Karpas-422 (cell line): ENCODE measurements around the gene MEIS3. TPM values are rescaled to one million over a fixed set of nuclear protein-coding genes. Genes with fewer than 3 reads are reported as not detected.

Source experiments
- DNase-seq: peaks from one replicate; pipeline ENCODE4 v3.0.0-alpha.2; 2015
- H2AFZ ChIP-seq: fragments of 200-600 bp; sonication (generic); 2 replicates; pipeline ENCODE4 v1.6.1; 2014; ENCODE audit warnings: antibody characterized with exemption, low read length, mixed read lengths
- H3K27ac ChIP-seq: fragments of 200-600 bp; sonication (generic); 2 replicates; pipeline ENCODE4 v1.5.1; 2014; ENCODE audit warnings: mild to moderate bottlenecking, low read length, moderate library complexity
- H3K27me3 ChIP-seq: fragments of 200-600 bp; sonication (generic); 2 replicates; pipeline ENCODE4 v1.6.1; 2014; ENCODE audit warnings: low read length, mixed read lengths
- H3K36me3 ChIP-seq: fragments of 200-600 bp; sonication (generic); 2 replicates; pipeline ENCODE4 v1.6.1; 2014; ENCODE audit warnings: low read length, mixed read lengths; ENCODE audit not compliant: insufficient read depth
- H3K4me1 ChIP-seq: fragments of 200-600 bp; sonication (generic); 2 replicates; pipeline ENCODE4 v1.6.1; 2014; ENCODE audit warnings: mild to moderate bottlenecking, low read length, mixed read lengths
- H3K4me2 ChIP-seq: fragments of 200-600 bp; sonication (generic); 2 replicates; pipeline ENCODE4 v1.6.1; 2014; ENCODE audit warnings: low read length, low read depth, mild to moderate bottlenecking; ENCODE audit not compliant: poor library complexity, severe bottlenecking
- H3K4me3 ChIP-seq: fragments of 200-600 bp; sonication (generic); 2 replicates; pipeline ENCODE4 v1.5.1; 2014; ENCODE audit warnings: mild to moderate bottlenecking, antibody characterized with exemption, low read length, mixed read lengths
- H3K79me2 ChIP-seq: fragments of 200-600 bp; sonication (generic); 2 replicates; pipeline ENCODE4 v1.6.1; 2014; ENCODE audit warnings: mild to moderate bottlenecking, low read length, mixed read lengths
- H3K9ac ChIP-seq: fragments of 200-600 bp; sonication (generic); 2 replicates; pipeline ENCODE4 v1.6.0; 2014; ENCODE audit warnings: low read length
- H3K9me2 ChIP-seq: fragments of 200-600 bp; sonication (generic), shearing (Covaris generic); replicated peaks from 2 replicates; pipeline ENCODE4 v1.6.0; 2014; ENCODE audit warnings: mild to moderate bottlenecking, low read length, moderate library complexity; ENCODE audit not compliant: insufficient read depth
- H3K9me3 ChIP-seq: fragments of 300-700, 200-600 bp; sonication (generic); 2 replicates; pipeline ENCODE4 v1.6.1; 2014; ENCODE audit warnings: low read length, mixed read lengths
- H4K20me1 ChIP-seq: fragments of 200-600 bp; sonication (generic); 2 replicates; pipeline ENCODE4 v1.6.1; 2014; ENCODE audit warnings: mild to moderate bottlenecking, antibody characterized with exemption, low read length, low read depth; ENCODE audit not compliant: insufficient read depth
- total RNA-seq: library from RNA; depleted of rRNA; stranded (reverse); fragments of >200 nt; shearing (Covaris generic); gene quantifications from 2 replicates; pipeline ENCODE4 v1.2.3, GENCODE V29; 2014; ENCODE audit warnings: low replicate concordance; rRNA removed

Gene MEIS3
- total RNA-seq, 1 experiment from 2014 or later: 3.3 TPM

DNA sequence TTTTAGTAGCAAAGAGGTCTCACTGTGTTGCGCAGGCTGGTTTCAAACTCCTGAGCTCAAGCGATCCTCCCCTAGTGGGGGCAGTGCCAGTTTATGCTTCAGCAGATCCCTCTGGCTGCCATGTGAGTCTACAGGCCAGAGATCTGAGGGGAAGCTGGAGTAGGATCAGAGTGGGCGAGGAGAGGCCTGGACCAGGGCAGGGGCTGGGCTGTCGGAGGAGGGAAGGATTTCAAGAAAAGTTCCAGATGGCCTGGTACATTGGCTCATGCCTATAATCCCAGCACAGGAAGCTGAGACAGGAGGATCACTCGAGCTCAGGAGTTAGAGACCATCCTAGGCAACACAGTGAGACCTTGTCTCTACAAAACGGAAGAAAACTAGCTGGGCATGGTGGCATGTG lies 60.4 kb downstream of the MEIS3 start:
- H3K27me3 ChIP-seq: no peaks in the 10 kb centered on the region
- peaks cover 38% of the 10 kb centered on the region for H3K36me3 ChIP-seq
- H3K9me2 ChIP-seq: no peaks in the 10 kb centered on the region
- H3K79me2 ChIP-seq: peaks cover 19% of the 10 kb centered on the region
- H3K9me3 ChIP-seq: no peaks in the 10 kb centered on the region
- H3K9ac ChIP-seq: no peak overlapping the region
- no peak overlapping the region for H3K4me3 ChIP-seq
- DNase-seq: no peak
- H4K20me1 ChIP-seq: 0 out of 2 replicates have a peak, but pooled peaks cover 6% of the 10 kb centered on the region
- H2AFZ ChIP-seq: no peak overlapping the region
- H3K27ac ChIP-seq: no peak overlapping the region
- no peaks in the 10 kb centered on the region for H3K4me1 ChIP-seq
- H3K4me2 ChIP-seq: no peak overlapping the region

DNA sequence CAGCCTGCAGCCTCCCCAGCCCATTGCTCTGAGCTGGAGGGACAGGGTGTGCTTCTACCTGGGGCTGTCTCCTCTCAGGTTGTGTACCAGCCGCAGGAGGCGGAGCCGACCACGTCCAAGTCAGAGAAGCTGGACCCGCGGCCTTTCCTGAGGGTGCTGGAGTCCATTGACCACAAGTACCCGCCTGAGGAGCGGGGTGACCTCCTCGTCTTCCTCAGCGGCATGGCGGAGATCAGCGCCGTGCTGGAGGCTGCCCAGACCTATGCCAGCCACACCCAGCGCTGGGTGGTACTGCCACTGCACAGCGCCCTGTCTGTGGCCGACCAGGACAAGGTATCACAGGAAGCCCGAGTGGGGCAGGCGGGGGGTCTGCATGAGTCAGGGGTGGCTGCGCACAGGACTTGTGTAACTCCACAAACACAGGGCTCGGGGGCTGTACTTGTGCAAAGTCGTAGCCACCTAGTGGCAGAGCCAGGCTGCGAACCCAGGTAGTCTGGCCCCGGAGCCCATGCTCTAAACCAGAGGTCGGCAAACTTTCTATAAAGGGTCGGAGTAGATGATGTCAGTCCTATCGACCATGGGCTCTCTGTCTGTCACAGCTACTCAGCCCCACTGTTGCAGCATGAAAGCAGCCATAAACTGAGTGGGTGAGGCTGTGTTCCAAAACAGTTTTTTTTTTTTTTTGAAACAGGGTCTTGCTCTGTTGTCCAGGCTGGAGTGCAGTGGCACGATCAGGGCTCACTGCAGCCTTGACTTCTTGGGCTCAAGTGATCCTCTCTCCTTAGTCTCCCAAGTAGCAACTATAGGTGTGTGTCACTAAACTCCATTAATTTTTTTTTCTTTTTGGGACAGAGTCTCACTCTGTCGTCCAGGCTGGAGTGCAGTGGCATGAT lies 61.3 kb downstream of the MEIS3 start:
- Histone ChIP-seq H4K20me1 (0 out of 2 replicates have a peak, but pooled peaks cover 6% of the 10 kb centered on the region), H3K27me3 (no peaks in the 10 kb centered on the region), H3K9me2 (no peaks in the 10 kb centered on the region), H3K79me2 (peaks cover 27% of the 10 kb centered on the region), H3K4me3 (no peak overlapping the region), H3K9me3 (no peaks in the 10 kb centered on the region), H2AFZ (no peak overlapping the region), H3K4me1 (no peaks in the 10 kb centered on the region), H3K36me3 (peaks cover 43% of the 10 kb centered on the region), H3K9ac (no peak overlapping the region), H3K27ac (no peak overlapping the region), H3K4me2 (no peak overlapping the region)
- peak; percentile 51 for DNase-seq

DNA sequence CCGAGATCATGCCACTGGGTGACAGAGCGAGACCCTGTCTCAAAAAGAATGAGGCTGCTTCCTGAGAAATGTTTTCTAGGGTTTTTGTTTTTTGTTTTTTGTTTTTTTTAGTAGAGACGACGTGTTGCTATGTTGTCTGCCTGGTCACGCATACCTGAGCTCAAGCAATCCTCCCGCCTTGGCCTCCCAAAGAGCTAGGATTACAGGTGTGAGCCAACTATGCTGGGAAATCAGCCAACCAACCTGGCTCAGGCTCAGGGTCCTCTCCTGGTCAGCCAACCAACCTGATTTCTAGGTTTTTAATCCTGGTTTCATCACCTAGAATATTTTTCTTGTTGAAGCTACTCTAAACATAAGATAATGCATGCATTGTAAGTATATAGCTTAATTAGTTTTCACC lies 62.4 kb downstream of the MEIS3 start:
- H2AFZ ChIP-seq: no peak overlapping the region
- no peaks in the 10 kb centered on the region for H3K9me2 ChIP-seq
- H3K4me2 ChIP-seq: no peak overlapping the region
- no peak for DNase-seq
- H4K20me1 ChIP-seq: 0 out of 2 replicates have a peak, but pooled peaks cover 6% of the 10 kb centered on the region
- no peak overlapping the region for H3K27ac ChIP-seq
- peaks cover 38% of the 10 kb centered on the region for H3K79me2 ChIP-seq
- H3K9me3 ChIP-seq: no peaks in the 10 kb centered on the region
- peaks cover 53% of the 10 kb centered on the region for H3K36me3 ChIP-seq
- no peak overlapping the region for H3K9ac ChIP-seq
- H3K4me1 ChIP-seq: 0 out of 2 replicates have a peak, but pooled peaks cover 1% of the 10 kb centered on the region
- no peaks in the 10 kb centered on the region for H3K27me3 ChIP-seq
- no peak overlapping the region for H3K4me3 ChIP-seq

DNA sequence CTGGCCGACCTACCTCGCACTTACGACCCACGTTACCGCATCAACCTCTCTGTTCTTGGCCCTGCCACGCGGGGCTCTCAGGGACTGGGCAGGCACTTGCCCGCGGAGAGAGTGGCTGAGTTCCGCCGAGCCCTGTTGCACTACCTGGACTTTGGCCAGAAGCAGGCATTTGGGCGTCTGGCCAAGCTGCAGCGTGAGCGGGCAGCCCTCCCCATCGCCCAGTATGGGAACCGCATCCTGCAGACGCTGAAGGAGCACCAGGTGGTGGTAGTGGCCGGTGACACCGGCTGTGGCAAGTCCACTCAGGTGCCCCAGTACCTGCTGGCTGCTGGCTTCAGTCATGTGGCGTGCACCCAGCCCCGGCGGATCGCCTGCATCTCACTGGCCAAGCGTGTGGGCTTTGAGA lies 66.0 kb downstream of the MEIS3 start:
- peaks cover 40% of the 10 kb centered on the region for H3K36me3 ChIP-seq
- peaks cover 24% of the 10 kb centered on the region for H3K4me1 ChIP-seq
- no peaks in the 10 kb centered on the region for H3K9me2 ChIP-seq
- H2AFZ ChIP-seq: no peak overlapping the region
- 0 out of 2 replicates have a peak, but pooled peaks cover 6% of the 10 kb centered on the region for H4K20me1 ChIP-seq
- no peak overlapping the region for H3K9ac ChIP-seq
- H3K79me2 ChIP-seq: peaks cover 56% of the 10 kb centered on the region
- DNase-seq: no peak
- no peaks in the 10 kb centered on the region for H3K27me3 ChIP-seq
- H3K9me3 ChIP-seq: no peaks in the 10 kb centered on the region
- no peak overlapping the region for H3K4me2 ChIP-seq
- H3K4me3 ChIP-seq: no peak overlapping the region
- H3K27ac ChIP-seq: no peak overlapping the region

Other genes with a start within 250 kb of the MEIS3 start
- gene BBC3, start 188.3 kb downstream of the MEIS3 start, total RNA-seq: 4.0 and 8.9 TPM in 2 replicates
- 2.2 and 7.1 TPM in 2 replicates for gene CCDC9, start 163.0 kb downstream of the MEIS3 start, total RNA-seq
- 4.6 and 8.4 TPM in 2 replicates for gene INAFM1, start 144.6 kb downstream of the MEIS3 start, total RNA-seq
- gene C5AR1, start 109.7 kb downstream of the MEIS3 start, total RNA-seq: 0.11 and 0.41 TPM in 2 replicates
- 1.1 TPM in 1 of 2 replicates, not detected in the other for gene C5AR2, start 87.4 kb downstream of the MEIS3 start, total RNA-seq
- gene DHX34, start 70.2 kb downstream of the MEIS3 start, total RNA-seq: 17.4 and 41.5 TPM in 2 replicates
- 0.22 TPM in 1 of 2 replicates, not detected in the other for gene SLC8A2, start 52.4 kb upstream of the MEIS3 start, total RNA-seq
- gene KPTN, start 64.7 kb upstream of the MEIS3 start, total RNA-seq: 6.2 and 11.1 TPM in 2 replicates
- 60.8 and 88.9 TPM in 2 replicates for gene NAPA, start 95.5 kb upstream of the MEIS3 start, total RNA-seq
- gene ZNF541, start 153.6 kb upstream of the MEIS3 start, total RNA-seq: not detected in 2 replicates
- gene BICRA, start 189.6 kb upstream of the MEIS3 start, total RNA-seq: 1.0 and 1.8 TPM in 2 replicates